Activated CD4-positive, alpha-beta T cell treated with anti-CD3 and anti-CD28 coated beads, Interleukin-2, Interleukin-4, amounts not matched to agents 100 ng/mL and 50 ng/mL, durations not matched to agents 16 hours and 8 hours (primary cell): Measurements from ENCODE around the gene RCE1.
"Not testable (repeated sequence)": the region's sequence is repeated elsewhere in the genome, so short reads cannot be mapped to it uniquely, and the experiment has no call there.

ENCODE experiments used
- DNase-seq: peaks from one replicate; pipeline ENCODE4 v3.0.0-alpha.2; 2020; ENCODE audit warnings: low spot score

Gene RCE1

DNA sequence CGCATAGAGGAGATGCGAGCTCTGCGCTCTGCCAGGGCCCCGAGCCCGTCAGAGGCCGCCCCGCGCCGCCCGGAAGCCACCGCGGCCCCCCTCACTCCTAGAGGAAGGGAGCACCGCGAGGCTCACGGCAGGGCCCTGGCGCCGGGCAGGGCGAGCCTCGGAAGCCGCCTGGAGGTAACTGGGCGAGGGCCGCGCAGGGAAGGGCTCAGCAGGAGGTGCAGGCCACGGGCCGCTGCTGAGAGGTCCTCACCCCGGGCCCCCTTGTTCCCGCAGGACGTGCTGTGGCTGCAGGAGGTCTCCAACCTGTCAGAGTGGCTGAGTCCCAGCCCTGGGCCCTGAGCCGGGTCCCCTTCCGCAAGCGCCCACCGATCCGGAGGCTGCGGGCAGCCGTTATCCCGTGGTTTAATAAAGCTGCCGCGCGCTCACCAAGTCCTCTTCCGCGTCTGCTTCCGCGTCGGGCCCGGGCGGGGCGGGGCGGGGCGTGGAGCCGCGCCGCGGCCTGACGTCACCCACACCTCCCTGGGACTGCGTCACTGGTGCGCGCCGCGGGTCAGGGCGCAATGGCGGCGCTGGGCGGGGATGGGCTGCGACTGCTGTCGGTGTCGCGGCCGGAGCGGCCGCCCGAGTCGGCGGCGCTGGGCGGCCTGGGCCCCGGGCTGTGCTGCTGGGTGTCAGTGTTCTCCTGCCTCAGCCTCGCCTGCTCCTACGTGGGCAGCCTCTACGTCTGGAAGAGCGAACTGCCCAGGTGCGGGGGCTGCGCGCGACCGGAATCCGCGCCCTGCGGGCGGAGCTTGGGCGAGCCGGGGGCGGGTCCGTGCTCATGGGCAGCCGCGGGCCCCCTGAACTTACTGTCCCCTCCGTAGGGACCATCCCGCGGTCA is at the start of gene RCE1:
Gene RCE1, plus strand, starts transcription at position 546 of the 880 bp plus-strand sequence. Its CDS starts 15 bp downstream, at position 561.
- peak; percentile 89 for DNase-seq

DNA sequence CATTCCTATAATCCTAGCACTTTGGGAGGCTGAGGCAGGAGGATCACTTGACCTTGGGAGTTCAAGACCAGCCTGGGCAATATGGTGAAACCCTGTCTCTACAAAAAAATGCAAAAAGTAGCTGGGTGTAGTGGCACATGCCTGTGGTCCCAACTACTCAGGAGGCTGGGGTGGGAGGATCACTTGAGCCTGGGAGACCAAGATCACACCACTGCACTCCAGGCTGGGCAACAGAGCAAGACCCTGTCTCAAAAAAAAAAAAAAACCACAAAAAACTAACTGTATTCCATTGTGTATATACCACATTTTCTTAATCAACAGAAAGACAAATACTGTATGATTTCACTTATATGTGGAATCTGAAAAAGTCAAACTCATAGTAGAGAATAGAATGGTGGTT is 43.4 kb upstream of the RCE1 start:
- DNase-seq, result not testable (repeated sequence)

DNA sequence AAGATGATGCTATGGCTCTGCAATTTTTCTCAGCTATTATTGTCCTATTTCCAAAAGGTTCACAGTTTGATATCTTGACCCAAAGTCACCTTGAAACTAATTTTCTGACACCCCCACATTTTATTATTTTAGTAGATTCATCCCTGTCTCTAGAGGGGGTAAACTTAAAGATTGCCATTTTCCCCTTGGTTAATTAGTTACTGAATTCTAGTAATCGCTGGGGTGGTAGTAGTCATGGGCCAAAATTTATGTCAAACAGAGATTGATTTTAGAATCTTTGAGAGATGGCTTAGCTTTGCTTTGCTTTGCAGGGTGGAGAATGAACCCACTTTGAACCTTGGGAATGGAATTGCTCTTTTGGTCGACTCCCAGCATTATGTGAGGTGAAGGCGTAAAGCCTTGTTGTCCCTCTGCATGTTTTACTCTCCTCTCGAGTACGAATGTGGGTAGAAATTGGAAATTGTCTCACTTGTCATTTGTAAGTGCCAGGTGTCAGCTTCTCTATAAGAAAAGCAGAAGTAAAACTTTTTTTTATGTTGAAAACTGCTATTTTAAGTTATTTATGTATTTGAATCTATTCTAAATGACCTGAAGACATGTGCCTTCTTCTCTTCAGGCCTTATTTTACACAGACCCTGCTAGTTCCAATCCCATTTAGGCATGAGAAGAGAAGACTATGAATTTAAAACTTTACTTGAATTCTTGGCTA is 42.4 kb upstream of the RCE1 start:
- DNase-seq, result no peak

DNA sequence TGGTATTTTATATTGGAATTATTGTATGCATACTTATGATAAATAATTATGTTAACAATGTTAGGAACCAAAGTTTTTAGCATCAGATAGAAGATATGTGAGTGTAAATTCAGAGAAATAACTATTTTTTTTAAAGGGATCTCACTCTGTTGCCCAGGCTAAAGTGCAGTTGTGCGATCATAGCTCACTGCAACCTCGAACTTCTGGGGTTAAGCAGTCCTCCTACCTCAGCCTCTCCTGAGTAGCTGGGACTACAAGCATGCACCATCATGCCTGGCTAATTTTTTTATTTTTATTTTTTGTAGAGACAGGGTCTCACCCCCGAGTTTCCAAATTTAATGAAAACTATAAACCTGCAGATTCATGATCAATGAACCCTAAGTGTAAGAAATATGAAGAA is 33.6 kb upstream of the RCE1 start:
- DNase-seq, result no peak

DNA sequence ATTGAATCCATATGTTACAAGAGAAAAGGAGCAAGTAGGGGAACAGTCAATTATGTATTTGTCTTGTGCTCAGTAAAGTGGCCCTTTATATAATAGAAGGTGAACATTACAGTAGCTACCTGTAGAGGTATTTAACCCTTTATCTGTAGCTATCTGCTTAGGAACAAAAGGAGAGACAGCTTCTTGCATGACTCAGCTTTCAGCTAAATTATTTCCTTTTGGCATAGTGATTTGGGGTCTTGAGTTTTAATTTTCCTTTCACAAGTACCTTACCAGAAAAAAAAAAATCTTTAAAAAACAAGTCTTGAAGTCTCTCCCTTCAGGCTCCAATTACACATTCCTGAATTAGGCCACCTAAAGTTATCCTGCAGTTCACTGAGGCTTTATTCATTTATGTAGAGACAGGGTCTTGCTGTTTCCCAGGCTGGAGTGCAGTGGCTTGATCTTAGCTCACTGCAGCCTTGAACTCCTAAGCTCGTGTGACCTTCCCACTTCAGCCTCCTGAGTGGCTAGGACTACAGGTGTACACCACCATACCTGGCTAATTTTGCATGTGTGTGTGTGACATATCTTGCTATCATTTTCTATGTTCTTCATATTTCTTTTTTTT is 32.6 kb upstream of the RCE1 start:
- no peak for DNase-seq

- no peak for DNase-seq
Observed at GRCh38 chr11:66814678-66815077, 28.6 kb upstream of the RCE1 start.

DNA sequence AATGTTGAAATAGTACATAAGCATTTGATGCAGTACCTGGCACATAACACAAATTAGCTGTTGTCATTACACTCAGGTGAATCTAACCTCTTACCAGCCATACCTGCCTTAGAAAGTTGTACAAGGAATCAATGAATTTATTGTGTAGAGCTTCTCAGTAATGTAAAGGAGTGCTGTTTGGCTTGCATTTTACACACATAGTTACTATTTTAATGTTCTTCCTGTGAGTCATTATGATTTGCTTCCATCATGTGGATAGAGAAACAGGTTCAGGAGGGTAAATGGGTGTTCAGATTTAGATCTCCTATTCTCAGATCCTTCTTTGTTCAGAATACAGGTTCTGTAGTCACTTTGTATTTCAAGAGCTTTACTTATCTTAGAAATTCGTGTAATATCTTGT is 27.6 kb upstream of the RCE1 start:
- no peak for DNase-seq

- DNase-seq, result no peak
Observed at GRCh38 chr11:66818231-66818955, 24.8 kb upstream of the RCE1 start.

DNA sequence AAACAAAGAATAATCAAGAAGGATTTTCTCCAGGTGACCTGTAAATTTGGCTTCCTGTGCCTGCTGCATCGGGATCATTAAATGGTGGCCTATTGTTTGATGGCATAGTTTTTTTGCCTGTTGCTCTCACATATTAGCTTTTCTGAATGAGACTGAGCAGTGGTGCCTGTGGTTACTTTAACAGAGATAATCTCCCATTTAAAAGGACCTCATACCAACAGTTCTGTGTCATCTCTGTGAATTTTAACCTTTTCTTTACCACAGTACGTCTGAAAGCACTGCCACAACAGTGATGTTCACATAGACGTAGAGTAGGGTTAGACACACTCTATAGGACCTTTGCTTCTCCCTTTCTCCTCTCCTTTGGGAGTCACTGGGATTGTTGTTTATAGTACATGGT is 22.9 kb upstream of the RCE1 start:
- no peak for DNase-seq

DNA sequence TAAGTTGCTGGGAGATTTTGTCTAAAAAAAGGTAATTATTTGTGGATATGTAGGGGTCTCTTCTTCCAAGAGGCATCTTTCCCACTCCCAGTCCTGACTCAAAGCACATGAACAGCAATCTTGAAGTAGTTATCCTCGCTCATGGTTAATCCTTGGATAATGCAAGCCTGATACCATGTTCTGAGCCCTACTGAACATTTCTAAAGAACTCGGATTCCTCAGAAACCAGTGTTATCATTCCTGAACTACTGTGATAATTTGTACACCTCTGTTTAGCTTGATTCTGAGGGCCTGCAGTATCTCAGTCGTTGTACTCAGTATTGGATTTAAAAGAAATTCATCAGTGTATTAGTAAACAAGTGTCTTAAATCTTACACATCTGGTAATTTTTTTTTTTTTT is 22.3 kb upstream of the RCE1 start:
- no peak for DNase-seq

- no peak for DNase-seq
Observed at GRCh38 chr11:66823700-66824099, 19.5 kb upstream of the RCE1 start.

DNA sequence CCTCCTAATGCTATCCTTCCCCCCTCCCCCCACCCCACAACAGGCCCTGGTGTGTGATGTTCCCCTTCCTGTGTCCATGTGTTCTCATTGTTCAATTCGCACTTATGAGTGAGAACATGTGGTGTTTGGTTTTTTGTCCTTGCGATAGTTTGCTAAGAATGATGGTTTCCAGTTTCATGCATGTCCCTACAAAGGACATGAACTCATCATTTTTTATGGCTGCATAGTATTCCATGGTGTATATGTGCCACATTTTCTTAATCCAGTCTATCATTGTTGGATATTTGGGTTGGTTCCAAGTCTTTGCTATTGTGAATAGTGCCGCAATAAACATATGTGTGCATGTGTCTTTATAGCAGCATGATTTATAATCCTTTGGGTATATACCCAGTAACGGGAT is 18.7 kb upstream of the RCE1 start:
- not testable (repeated sequence) for DNase-seq

DNA sequence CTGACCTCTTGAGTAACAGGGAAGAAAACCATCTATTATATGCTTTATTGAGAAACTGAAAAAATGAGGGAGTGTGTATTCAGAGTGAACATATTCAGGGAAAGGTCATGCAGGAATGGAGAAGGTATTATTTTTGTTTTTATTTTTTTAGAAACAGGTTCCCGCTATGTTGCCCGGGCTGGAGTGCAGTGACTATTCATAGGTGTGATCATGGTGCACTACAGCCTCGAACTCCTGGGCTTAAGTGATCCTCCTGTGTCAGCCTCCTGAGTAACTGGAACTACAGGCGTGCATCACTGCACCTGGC is 8.7 kb upstream of the RCE1 start:
- DNase-seq, result no peak

DNA sequence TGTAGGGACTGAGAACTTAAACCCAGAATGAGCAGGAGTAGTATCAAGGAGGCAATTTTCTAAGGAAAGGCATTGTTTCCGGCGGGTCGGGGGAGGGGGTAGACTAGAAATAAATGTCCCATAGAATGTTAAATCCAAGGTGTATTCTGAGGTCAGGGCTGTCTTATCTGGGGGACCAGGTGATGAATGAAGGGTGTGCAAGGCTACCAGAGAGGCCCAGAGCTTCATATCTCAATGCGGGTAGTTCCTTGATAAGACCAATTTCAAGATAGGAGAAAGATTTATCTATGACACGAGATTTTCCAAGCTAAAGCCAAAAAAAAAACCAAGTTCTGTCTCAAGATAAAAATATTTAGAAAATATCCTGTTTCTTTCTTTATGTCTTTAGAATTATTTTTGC is 8.3 kb upstream of the RCE1 start:
- no peak for DNase-seq

GRCh38 chr11:66835768-66836405 is 7.4 kb upstream of the RCE1 start:
- no peak for DNase-seq

DNA sequence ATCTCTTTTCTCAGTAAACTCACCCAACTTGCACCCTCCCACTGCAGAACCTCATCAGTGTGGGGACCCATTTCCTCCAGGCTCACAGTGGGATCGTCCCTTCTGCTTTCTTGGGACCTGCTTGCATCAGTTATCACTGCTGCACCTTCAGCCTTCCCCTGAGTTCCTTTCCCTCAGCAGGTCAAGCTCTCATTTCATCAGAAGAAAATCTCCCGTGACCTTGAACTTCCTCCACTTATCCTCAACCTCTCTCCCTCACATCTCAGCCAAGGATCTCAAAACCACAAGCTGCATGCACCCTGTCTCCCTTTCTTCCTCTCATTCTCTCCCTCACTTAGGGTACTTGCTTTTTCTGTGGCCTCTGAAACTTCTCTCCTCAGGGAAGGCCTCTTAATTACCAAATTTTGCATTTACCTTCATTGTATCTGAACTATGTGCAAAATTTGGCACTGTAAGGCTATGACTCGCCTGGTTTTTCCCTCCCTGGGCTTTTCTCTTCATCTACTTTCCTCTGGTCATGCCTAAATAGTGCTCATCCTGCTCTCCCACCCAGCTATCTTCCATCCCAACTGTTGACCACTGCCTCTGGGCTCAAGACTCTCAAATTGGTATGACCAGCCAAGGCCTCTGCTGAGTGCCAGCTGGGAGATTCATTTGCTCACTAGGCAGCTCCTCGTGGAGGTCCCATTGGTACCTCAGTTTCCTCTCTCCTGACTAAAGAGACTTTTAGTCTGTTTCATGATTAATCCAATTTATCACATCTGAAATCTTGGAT is 2.7 kb upstream of the RCE1 start:
- no peak for DNase-seq

DNA sequence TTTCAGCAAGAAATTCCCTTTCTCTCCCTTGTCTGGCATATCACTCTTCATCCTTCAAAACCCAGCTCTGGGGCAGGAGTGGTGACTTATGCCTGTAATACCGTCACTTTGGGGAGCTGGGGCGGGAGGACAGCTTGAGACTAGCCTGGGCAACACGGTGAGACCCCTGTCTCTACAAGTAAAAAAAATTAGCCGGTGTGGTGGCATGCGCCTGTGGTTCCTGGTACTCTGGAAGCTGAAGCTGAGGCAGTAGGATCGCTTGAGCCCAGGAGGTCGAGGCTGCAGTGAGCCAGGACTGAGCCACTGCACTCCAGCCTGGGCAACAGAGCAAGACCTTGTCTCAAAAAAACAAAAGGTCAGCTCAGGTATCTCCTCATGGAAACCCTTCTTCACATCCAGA is 1.4 kb upstream of the RCE1 start:
- no peak for DNase-seq

DNA sequence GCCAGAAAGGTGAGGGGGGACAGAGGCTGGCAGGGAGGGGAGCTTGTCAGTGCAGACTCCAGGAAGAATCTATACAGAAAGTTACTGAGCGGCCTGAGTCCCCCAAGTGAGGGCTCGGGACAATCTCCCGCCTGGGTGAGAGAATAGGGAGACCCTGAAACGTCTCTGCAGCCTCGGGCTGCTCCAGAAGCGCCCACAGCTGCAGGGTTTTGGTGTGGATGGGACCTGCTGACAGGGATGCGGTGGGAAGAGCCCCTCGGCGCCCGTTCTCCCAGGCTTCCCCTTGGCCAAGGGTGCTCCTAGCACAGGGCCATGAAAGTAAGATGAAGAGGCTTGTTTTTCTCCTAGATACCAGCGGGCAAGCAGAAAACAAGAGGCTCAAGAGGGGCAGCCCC is 743 bp upstream of the RCE1 start:
- DNase-seq, result no peak

GRCh38 chr11:66843776-66844495 is 695 bp downstream of the RCE1 start:
- DNase-seq, result no peak

DNA sequence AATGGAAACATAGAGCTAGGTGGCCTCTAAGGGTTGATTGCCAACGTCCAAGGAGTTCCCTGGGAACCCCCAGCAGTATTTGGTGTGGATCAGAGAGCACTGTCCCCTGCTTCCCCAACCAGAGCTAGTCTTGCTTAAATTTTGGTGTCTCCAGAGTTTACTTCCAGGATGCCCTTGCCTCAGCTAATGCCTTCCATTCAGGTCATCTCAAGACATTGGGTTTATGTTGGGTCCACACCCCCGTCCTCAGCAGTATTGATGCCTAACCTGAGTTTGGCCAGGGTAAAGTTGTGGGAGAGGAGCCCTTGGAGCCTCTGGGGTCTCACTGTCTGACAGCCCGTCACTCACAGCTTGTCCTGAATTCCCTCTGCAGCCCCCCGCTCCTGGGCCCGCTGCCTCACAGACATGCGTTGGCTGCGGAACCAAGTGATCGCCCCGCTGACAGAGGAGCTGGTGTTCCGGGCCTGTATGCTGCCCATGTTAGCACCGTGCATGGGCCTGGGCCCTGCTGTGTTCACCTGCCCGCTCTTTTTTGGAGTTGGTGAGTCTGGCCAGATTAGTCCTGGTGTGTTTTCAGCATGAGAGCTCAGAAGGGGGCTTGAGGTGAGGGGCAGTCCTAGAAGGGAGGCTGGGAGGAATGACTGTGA is 1.4 kb downstream of the RCE1 start:
- no peak for DNase-seq
